Left kidney (tissue), 2 donors: ENCODE measurements around the gene KLHDC7B. TPM values are rescaled to one million over a fixed set of nuclear protein-coding genes. Genes with fewer than 3 reads are reported as not detected.

ENCODE experiments used
- DNase-seq: peaks from one replicate; pipeline ENCODE4 v3.0.0-alpha.2; 2013
- polyA plus RNA-seq: library from polyadenylated mRNA; unstranded; fragments of 120-200 nt; gene quantifications from one replicate; pipeline ENCODE4 v1.2.1, GENCODE V29; 2013; ENCODE audit not compliant: insufficient read length

KLHDC7B gene
- polyA plus RNA-seq, 1 donor = 0.10 TPM

- DNase-seq = no peak
These were observed 2.6 kb downstream of the KLHDC7B start for GRCh38 chr22:50548040-50548920.

- no peak for DNase-seq
These were observed 3.5 kb downstream of the KLHDC7B start for GRCh38 chr22:50548921-50549790.

- no peak for DNase-seq
These were observed 4.7 kb downstream of the KLHDC7B start for GRCh38 chr22:50550395-50550794.

- DNase-seq = no peak
These were observed 5.6 kb downstream of the KLHDC7B start for GRCh38 chr22:50551160-50551752.

- DNase-seq = no peak
These were observed 7.6 kb downstream of the KLHDC7B start for GRCh38 chr22:50553310-50553709.

- DNase-seq = no peak
These were observed 11.0 kb downstream of the KLHDC7B start for GRCh38 chr22:50556703-50557102.

GRCh38 chr22:50560034-50560433 is 14.3 kb downstream of the KLHDC7B start:
- no peak for DNase-seq

- no peak for DNase-seq
These were observed 16.0 kb downstream of the KLHDC7B start for GRCh38 chr22:50561401-50562358.

GRCh38 chr22:50562523-50563412 is 17.1 kb downstream of the KLHDC7B start, which contains the start of gene SYCE3:
Gene SYCE3, minus strand, starts transcription at chr22:50562919. Its CDS starts 6,514 bp downstream, at chr22:50556405.
- DNase-seq = peak; percentile 95

GRCh38 chr22:50563413-50564160 is 17.9 kb downstream of the KLHDC7B start:
- DNase-seq = no peak

GRCh38 chr22:50564289-50564688 is 18.6 kb downstream of the KLHDC7B start:
- no peak for DNase-seq

- DNase-seq = no peak
These were observed 22.1 kb downstream of the KLHDC7B start for GRCh38 chr22:50567721-50568252.

GRCh38 chr22:50568626-50569025 is 22.9 kb downstream of the KLHDC7B start:
- no peak for DNase-seq

- DNase-seq = no peak
These were observed 23.4 kb downstream of the KLHDC7B start for GRCh38 chr22:50569041-50569459.

- DNase-seq = no peak
These were observed 24.3 kb downstream of the KLHDC7B start for GRCh38 chr22:50569896-50570535.

GRCh38 chr22:50570861-50571260 is 25.2 kb downstream of the KLHDC7B start:
- DNase-seq = no peak

GRCh38 chr22:50571264-50572175 is 25.8 kb downstream of the KLHDC7B start:
- DNase-seq = no peak
